GOT3 (cell line): ENCODE data around the gene KIRREL1.

Source experiments
- DNase-seq: peaks from one replicate; lab custom pipeline; 2025; ENCODE audit warnings: mixed read lengths; lab: John Stamatoyannopoulos, UW

KIRREL1 gene

GRCh38 chr1:158146739-158147138, 153.3 kb downstream of the KIRREL1 start:
- DNase-seq: no peak

- DNase-seq: no peak
These were observed 154.0 kb downstream of the KIRREL1 start for GRCh38 chr1:158147401-158147800.

- DNase-seq: no peak
These were observed 154.4 kb downstream of the KIRREL1 start for GRCh38 chr1:158147869-158148268.

- no peak for DNase-seq
These were observed 155.0 kb downstream of the KIRREL1 start for GRCh38 chr1:158148468-158148867.

- DNase-seq: no peak
These were observed 155.7 kb downstream of the KIRREL1 start for GRCh38 chr1:158149175-158149574.
